H1 (cell line): Measurements from ENCODE around the gene UNK. TPM values are rescaled to one million over a fixed set of nuclear protein-coding genes. Genes with fewer than 3 reads are reported as not detected.

Source experiments
- CTCF ChIA-PET: fragments of 300-600 bp; sonication (Branson Sonifier 250); formaldehyde crosslinking; loops from one replicate; lab custom pipeline; 2021; ENCODE audit not compliant: partially characterized antibody; lab: Charles Lee
- POLR2A ChIA-PET: fragments of 300-600 bp; sonication (Branson Sonifier 250); formaldehyde crosslinking; loops from one replicate; lab custom pipeline; 2021; ENCODE audit warnings: inconsistent platforms; ENCODE audit not compliant: partially characterized antibody; lab: Charles Lee
- DNase-seq, 2 experiments: peaks; one replicate each; pipeline versions ENCODE4 v3.0.0 to v3.0.0-alpha.2; 2010 to 2022; ENCODE audit warnings: low spot score in 2 of 2, low read depth in 1 of 2, mixed read lengths in 1 of 2
- FAIRE-seq: peaks from 2 replicates; lab custom pipeline; 2011; peaks lifted over from hg19 to GRCh38; lab: Jason Lieb, UNC
- H2AFZ ChIP-seq: 2 replicates; pipeline ENCODE4 v1.8.1; 2012; ENCODE audit warnings: low read length, inconsistent platforms
- H2AK5ac ChIP-seq: 2 replicates; pipeline ENCODE4 v1.6.1; 2013; ENCODE audit warnings: low read depth, low read length
- H2BK120ac ChIP-seq: replicated peaks from 2 replicates; pipeline ENCODE3; 2013; ENCODE audit warnings: low read depth, low read length, inconsistent platforms
- H2BK12ac ChIP-seq: 2 replicates; pipeline ENCODE4 v1.6.1; 2013; ENCODE audit warnings: low read depth, low read length
- H2BK15ac ChIP-seq: 2 replicates; pipeline ENCODE4 v1.6.1; 2013; ENCODE audit warnings: low read length
- H2BK20ac ChIP-seq: 2 replicates; pipeline ENCODE4 v1.6.1; 2013; ENCODE audit warnings: low read length
- H2BK5ac ChIP-seq: 2 replicates; pipeline ENCODE4 v1.6.1; 2013; ENCODE audit warnings: low read depth, low read length
- H3K14ac ChIP-seq: 2 replicates; pipeline ENCODE4 v1.6.1; 2013; ENCODE audit warnings: inconsistent platforms; ENCODE audit not compliant: insufficient read length
- H3K18ac ChIP-seq: 2 replicates; pipeline ENCODE4 v1.6.1; 2013; ENCODE audit warnings: low read length; ENCODE audit errors: extremely low read depth
- H3K23ac ChIP-seq: 2 replicates; pipeline ENCODE4 v1.6.1; 2013; ENCODE audit warnings: inconsistent platforms; ENCODE audit not compliant: insufficient read length
- H3K23me2 ChIP-seq: 2 replicates; pipeline ENCODE4 v1.6.1; 2013; ENCODE audit warnings: low read depth, low read length
- H3K27ac ChIP-seq: 2 replicates; pipeline ENCODE4 v1.6.1; 2011; ENCODE audit warnings: low read depth, low read length, inconsistent platforms
- H3K27me3 ChIP-seq, 4 experiments: replicated peaks in 1 of 4; 1 replicate in 1 of 4; 2 replicates in 3 of 4; pipeline versions ENCODE4 v1.6.1 to v1.8.1; 2011 to 2013; ENCODE audit warnings: low read length in 3 of 4, mild to moderate bottlenecking in 3 of 4, inconsistent platforms in 2 of 4, mixed read lengths in 2 of 4, moderate library complexity in 1 of 4; ENCODE audit not compliant: control insufficient read depth in 3 of 4, insufficient read depth in 3 of 4; ENCODE audit errors: extremely low read depth in 1 of 4
- H3K36me3 ChIP-seq, 4 experiments: 2 replicates each; pipeline versions ENCODE4 v1.6.1 to v1.8.1; 2011 to 2013; ENCODE audit warnings: mild to moderate bottlenecking in 4 of 4, low read length in 3 of 4, moderate library complexity in 2 of 4, control low read depth in 1 of 4, inconsistent platforms in 1 of 4; ENCODE audit not compliant: insufficient read depth in 4 of 4, control insufficient read depth in 2 of 4
- H3K4ac ChIP-seq: replicated peaks from 2 replicates; pipeline ENCODE3; 2013; ENCODE audit warnings: low read length, low read depth, mixed read lengths, inconsistent platforms; ENCODE audit not compliant: insufficient read length
- H3K4me1 ChIP-seq, 4 experiments: replicated peaks in 1 of 4; 1 replicate in 1 of 4; 2 replicates in 3 of 4; pipeline versions ENCODE4 v1.6.1 to v1.8.1; 2011 to 2013; ENCODE audit warnings: low read length in 3 of 4, inconsistent platforms in 2 of 4, mixed read lengths in 1 of 4; ENCODE audit not compliant: insufficient read depth in 4 of 4, control insufficient read depth in 3 of 4
- H3K4me2 ChIP-seq, 2 experiments: 2 replicates each; pipeline versions ENCODE4 v1.6.1 to v1.8.1; 2011 to 2013; ENCODE audit warnings: low read depth in 2 of 2, low read length in 2 of 2, control low read depth in 1 of 2, inconsistent platforms in 1 of 2, mild to moderate bottlenecking in 1 of 2; ENCODE audit not compliant: insufficient read depth in 1 of 2
- H3K4me3 ChIP-seq, 4 experiments: fragments of 200-600, 300-600 bp in 1 of 4; sonication (generic), shearing (Covaris generic), sonication (Bioruptor Twin) in 1 of 4; 2 replicates each; pipeline versions ENCODE4 v1.5.1 to v1.8.1; 2011 to 2016; ENCODE audit warnings: low read length in 4 of 4, low read depth in 3 of 4, control low read depth in 2 of 4, inconsistent platforms in 2 of 4, mild to moderate bottlenecking in 2 of 4, mixed read lengths in 1 of 4, moderate library complexity in 1 of 4; ENCODE audit not compliant: insufficient read depth in 2 of 4; ENCODE audit errors: extremely low read depth in 1 of 4
- H3K56ac ChIP-seq: replicated peaks from 2 replicates; pipeline ENCODE3; 2013; ENCODE audit warnings: low read depth, mild to moderate bottlenecking, mixed read lengths, low read length, inconsistent platforms; ENCODE audit not compliant: insufficient read length
- H3K79me1 ChIP-seq: 2 replicates; pipeline ENCODE4 v1.6.1; 2013; ENCODE audit warnings: low read depth, low read length, control low read depth
- H3K79me2 ChIP-seq, 2 experiments: 2 replicates each; pipeline versions ENCODE4 v1.6.1 to v1.8.1; 2012 to 2013; ENCODE audit warnings: low read length in 2 of 2, mild to moderate bottlenecking in 2 of 2, inconsistent platforms in 1 of 2; ENCODE audit not compliant: insufficient read depth in 2 of 2, control insufficient read depth in 1 of 2
- H3K9ac ChIP-seq, 4 experiments: replicated peaks in 1 of 4; 1 replicate in 1 of 4; 2 replicates in 3 of 4; pipeline versions ENCODE4 v1.6.1 to v1.8.1; 2011 to 2013; ENCODE audit warnings: low read depth in 3 of 4, low read length in 3 of 4, control low read depth in 2 of 4, mild to moderate bottlenecking in 2 of 4, moderate library complexity in 2 of 4, inconsistent platforms in 1 of 4; ENCODE audit errors: extremely low read depth in 1 of 4
- H3K9me3 ChIP-seq, 2 experiments: 2 replicates each; pipeline versions ENCODE4 v1.6.1 to v1.8.1; 2012 to 2013; ENCODE audit warnings: mild to moderate bottlenecking in 2 of 2, moderate library complexity in 2 of 2, control low read depth in 1 of 2, inconsistent platforms in 1 of 2, low read depth in 1 of 2, low read length in 1 of 2, mixed read lengths in 1 of 2; ENCODE audit not compliant: insufficient read depth in 2 of 2
- H4K20me1 ChIP-seq, 2 experiments: replicated peaks in 1 of 2; 2 replicates each; pipeline versions ENCODE3 to v1.8.1; 2011 to 2013; ENCODE audit warnings: inconsistent platforms in 2 of 2, low read length in 2 of 2, mild to moderate bottlenecking in 1 of 2; ENCODE audit not compliant: insufficient read depth in 2 of 2, control insufficient read depth in 1 of 2
- H4K5ac ChIP-seq: 2 replicates; pipeline ENCODE4 v1.6.1; 2013; ENCODE audit warnings: low read length, low read depth, mixed read lengths, inconsistent platforms; ENCODE audit not compliant: insufficient read length
- H4K8ac ChIP-seq: 2 replicates; pipeline ENCODE4 v1.8.0; 2013; ENCODE audit warnings: mild to moderate bottlenecking, moderate library complexity, low read length, inconsistent platforms; ENCODE audit not compliant: insufficient read depth; ENCODE audit errors: extremely low read depth
- H4K91ac ChIP-seq: replicated peaks from 2 replicates; pipeline ENCODE3; 2013; ENCODE audit warnings: low read length, mixed read lengths, inconsistent platforms; ENCODE audit not compliant: insufficient read length
- BACH1 ChIP-seq: IDR thresholded peaks from 2 replicates; pipeline ENCODE4 v1.6.1; 2012; ENCODE audit warnings: low read length, improper control_type of control experiment
- CBX8 ChIP-seq: fragments of 300-800, 300-1000 bp; sonication (generic); IDR thresholded peaks from 2 replicates; pipeline ENCODE4 v1.7.1; 2016; ENCODE audit warnings: low read depth, low read length, borderline replicate concordance
- CHD2 ChIP-seq: IDR thresholded peaks from 2 replicates; pipeline ENCODE4 v1.6.1; 2012; ENCODE audit warnings: low read length, improper control_type of control experiment
- EP300 ChIP-seq, 2 experiments: IDR thresholded peaks; 1 replicate in 1 of 2; 2 replicates in 1 of 2; pipeline ENCODE4 v1.6.1; 2011 to 2012; ENCODE audit warnings: low read depth in 2 of 2, low read length in 2 of 2, mild to moderate bottlenecking in 2 of 2, borderline replicate concordance in 1 of 2, inconsistent platforms in 1 of 2, moderate library complexity in 1 of 2
- RBBP5 ChIP-seq: IDR thresholded peaks from 2 replicates; pipeline ENCODE4 v1.7.1; 2012; ENCODE audit warnings: low read depth, mild to moderate bottlenecking, inconsistent platforms, low read length, moderate library complexity, borderline replicate concordance
- SAP30 ChIP-seq: fragments of 300-600 bp; sonication (generic); IDR thresholded peaks from 2 replicates; pipeline ENCODE4 v1.7.1; 2012; ENCODE audit warnings: low read length, moderate library complexity, mild to moderate bottlenecking, inconsistent platforms; ENCODE audit not compliant: insufficient read depth, insufficient replicate concordance
- SUZ12 ChIP-seq: fragments of 200-600 bp; sonication (generic); IDR thresholded peaks from 2 replicates; pipeline ENCODE4 v1.6.1; 2012; ENCODE audit warnings: mild to moderate bottlenecking, inconsistent platforms, low read length, moderate library complexity, mixed read lengths
- TAF1 ChIP-seq: IDR thresholded peaks from 2 replicates; pipeline ENCODE4 v1.6.1; 2011; ENCODE audit warnings: mild to moderate bottlenecking, low read depth, low read length
- TBP ChIP-seq: IDR thresholded peaks from 2 replicates; pipeline ENCODE4 v1.6.1; 2011; ENCODE audit warnings: low read depth, low read length, improper control_type of control experiment
- YY1 ChIP-seq: IDR thresholded peaks from 2 replicates; pipeline ENCODE4 v1.6.1; 2011; ENCODE audit warnings: low read depth, mild to moderate bottlenecking, low read length
- ZNF274 ChIP-seq: IDR thresholded peaks from 2 replicates; pipeline ENCODE4 v1.7.0; 2012; ENCODE audit warnings: low read length, borderline replicate concordance; ENCODE audit errors: extremely low read depth
- WGBS, 2 experiments: shearing (Covaris generic) in 1 of 2; methylation state at CpG; one replicate each; pipeline versions ENCODE4 v1.1.6 to v1.1.7; 2013 to 2015; ENCODE audit warnings: low lambda C conversion rate in 2 of 2, mixed read lengths in 2 of 2, inconsistent platforms in 1 of 2, low coverage in 1 of 2, missing lambda C conversion rate in 1 of 2; ENCODE audit not compliant: insufficient replicate concordance in 2 of 2, insufficient coverage in 1 of 2, insufficient read length in 1 of 2; ENCODE audit errors: extremely low coverage in 1 of 2, missing lambda C conversion rate in 1 of 2; 5-methylcytosine and 5-hydroxymethylcytosine counted together
- polyA plus RNA-seq, 7 experiments: library from polyadenylated mRNA; depleted of rRNA in 3 of 7; stranded (reverse) in 5 of 7; unstranded in 2 of 7; fragments of >200 nt in 5 of 7; fragments of 200-250 nt in 2 of 7; gene quantifications; 1 replicate in 5 of 7; 2 replicates in 1 of 7; 4 replicates in 1 of 7; pipeline versions ENCODE4 v1.2.1 to v1.2.3, GENCODE V29; 2011 to 2013; ENCODE audit warnings: missing spikeins in 2 of 7, mixed read lengths in 2 of 7
- total RNA-seq: library from RNA; stranded (reverse); fragmentation: NEBNext Ultra II Directional; extraction: Animal tissue kit (Norgen Biotek cat#: 25700); gene quantifications from 2 replicates; pipeline ENCODE4 v1.2.1, GENCODE V29; 2021
- TF ChIP-seq, protein P1 (sequence below): IDR thresholded peaks from 2 replicates; pipeline ENCODE4 v1.6.1; 2012; ENCODE audit warnings: inconsistent platforms

Gene UNK
- total and polyA plus RNA-seq, 2 of the 8 experiments (the other 6 are each of a cell fraction or from before 2014, with no cell fraction given): 24.2 to 33.3 TPM

DNA sequence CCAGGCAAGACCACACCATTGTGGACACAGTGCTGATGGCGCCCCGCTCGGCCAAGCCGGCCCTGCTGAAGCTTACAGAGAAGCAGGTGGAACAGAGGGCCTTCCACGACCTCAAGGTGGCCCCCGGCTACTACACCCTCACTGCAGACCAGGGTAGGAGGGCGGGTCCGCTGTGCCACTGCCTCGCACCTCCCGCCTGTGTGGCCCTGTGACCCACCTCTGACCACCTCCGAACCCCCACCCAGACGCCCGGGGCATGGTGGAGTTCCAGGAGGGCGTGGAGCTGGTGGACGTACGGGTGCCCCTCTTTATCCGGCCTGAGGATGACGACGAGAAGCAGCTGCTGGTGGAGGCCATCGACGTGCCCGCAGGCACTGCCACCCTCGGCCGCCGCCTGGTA is 42.3 kb upstream of the UNK start:
- no peaks in the 10 kb centered on the region for H3K23me2 ChIP-seq
- H2BK120ac ChIP-seq: no peak overlapping the region
- no peak for DNase-seq
- WGBS, 2 experiments: 94% methylated on average over 25 of the region's 25 CpGs; no CpG with 5 or more reads in 1 of the 2 experiments
- no peak overlapping the region for H3K4me2 ChIP-seq
- H4K91ac ChIP-seq: no peak overlapping the region
- CTCF ChIA-PET: interaction anchor here (0.6 to 12.3 kb wide), 10 partner anchors 11 to 536 kb away, joined by 3 to 312 read pairs (median 4); partner anchors contain the start of gene SMIM5
- TF ChIP-seq, protein P1, sequence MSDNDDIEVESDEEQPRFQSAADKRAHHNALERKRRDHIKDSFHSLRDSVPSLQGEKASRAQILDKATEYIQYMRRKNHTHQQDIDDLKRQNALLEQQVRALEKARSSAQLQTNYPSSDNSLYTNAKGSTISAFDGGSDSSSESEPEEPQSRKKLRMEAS: no peak
- TF ChIP-seq ZNF274 (no peak), RBBP5 (no peak), YY1 (no peak), EP300 (IDR thresholded peaks at IDR 0.05; ENCODE audit: borderline replicate concordance in 1 of 2, low read depth in 2 of 2, low read length in 2 of 2) (no peak), TBP (no peak), TAF1 (no peak), SAP30 (no peak), BACH1 (no peak), CHD2 (no peak), CBX8 (no peak), SUZ12 (no peak)
- TF ChIP-seq, all 59 proteins: peak for 0
- peaks cover 0 to 2% of the 10 kb centered on the region in 2 experiments for H4K20me1 ChIP-seq
- no peaks in the 10 kb centered on the region for H3K4me1 ChIP-seq
- FAIRE-seq: no peak
- POLR2A ChIA-PET: interaction anchor here (0.6 to 1.7 kb wide), 2 partner anchors 11 to 38 kb away, joined by 3 read pairs; no protein-coding TSS in a partner anchor
- H2AFZ ChIP-seq: no peak overlapping the region
- no peak overlapping the region for H2BK5ac ChIP-seq
- H2BK20ac ChIP-seq: no peak overlapping the region
- H3K4ac ChIP-seq: no peak overlapping the region
- H4K5ac ChIP-seq: no peak overlapping the region
- H3K9me3 ChIP-seq: no peaks in the 10 kb centered on the region
- H3K36me3 ChIP-seq: no peaks in the 10 kb centered on the region
- H3K79me2 ChIP-seq: no peaks in the 10 kb centered on the region
- H3K56ac ChIP-seq: no peak overlapping the region
- H3K23ac ChIP-seq: no peak overlapping the region
- no peaks in the 10 kb centered on the region for H3K27me3 ChIP-seq
- H2BK12ac ChIP-seq: no peak overlapping the region
- H3K4me3 ChIP-seq: no peak overlapping the region
- H3K9ac ChIP-seq: no peak overlapping the region
- H4K8ac ChIP-seq: peak overlapping the region; percentile 79
- no peak overlapping the region for H3K18ac ChIP-seq
- no peak overlapping the region for H2BK15ac ChIP-seq
- no peaks in the 10 kb centered on the region for H3K79me1 ChIP-seq
- H3K27ac ChIP-seq: no peak overlapping the region
- H2AK5ac ChIP-seq: no peak overlapping the region
- H3K14ac ChIP-seq: no peak overlapping the region
